ENCODE data around the gene MPPED2.
A peak's percentile ranks its signal among the peaks of the same experiment; 100 is the strongest.

MPPED2 gene

GRCh38 chr11:30487200-30487898 lies 98.8 kb downstream of the MPPED2 start:
- Mint-ChIP-seq H3K27ac (peak overlapping the region; percentile 91 to 94 (median 93)), H3K27me3 (ENCODE audit: low read depth) (no peaks in the 10 kb centered on the region), H3K4me1 (peaks cover 50% of the 10 kb centered on the region), H3K4me3 (peak overlapping the region in 1 of 3 experiments; percentile 18), H3K36me3 (ENCODE audit: low read depth) (peaks cover 18% of the 10 kb centered on the region), H3K9me3 (no peaks in the 10 kb centered on the region)
- TF ChIP-seq, protein P1, sequence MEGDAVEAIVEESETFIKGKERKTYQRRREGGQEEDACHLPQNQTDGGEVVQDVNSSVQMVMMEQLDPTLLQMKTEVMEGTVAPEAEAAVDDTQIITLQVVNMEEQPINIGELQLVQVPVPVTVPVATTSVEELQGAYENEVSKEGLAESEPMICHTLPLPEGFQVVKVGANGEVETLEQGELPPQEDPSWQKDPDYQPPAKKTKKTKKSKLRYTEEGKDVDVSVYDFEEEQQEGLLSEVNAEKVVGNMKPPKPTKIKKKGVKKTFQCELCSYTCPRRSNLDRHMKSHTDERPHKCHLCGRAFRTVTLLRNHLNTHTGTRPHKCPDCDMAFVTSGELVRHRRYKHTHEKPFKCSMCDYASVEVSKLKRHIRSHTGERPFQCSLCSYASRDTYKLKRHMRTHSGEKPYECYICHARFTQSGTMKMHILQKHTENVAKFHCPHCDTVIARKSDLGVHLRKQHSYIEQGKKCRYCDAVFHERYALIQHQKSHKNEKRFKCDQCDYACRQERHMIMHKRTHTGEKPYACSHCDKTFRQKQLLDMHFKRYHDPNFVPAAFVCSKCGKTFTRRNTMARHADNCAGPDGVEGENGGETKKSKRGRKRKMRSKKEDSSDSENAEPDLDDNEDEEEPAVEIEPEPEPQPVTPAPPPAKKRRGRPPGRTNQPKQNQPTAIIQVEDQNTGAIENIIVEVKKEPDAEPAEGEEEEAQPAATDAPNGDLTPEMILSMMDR (IDR thresholded peaks at IDR 0.05; ENCODE audit: unreplicated experiment in 3 of 3): no peak

DNA sequence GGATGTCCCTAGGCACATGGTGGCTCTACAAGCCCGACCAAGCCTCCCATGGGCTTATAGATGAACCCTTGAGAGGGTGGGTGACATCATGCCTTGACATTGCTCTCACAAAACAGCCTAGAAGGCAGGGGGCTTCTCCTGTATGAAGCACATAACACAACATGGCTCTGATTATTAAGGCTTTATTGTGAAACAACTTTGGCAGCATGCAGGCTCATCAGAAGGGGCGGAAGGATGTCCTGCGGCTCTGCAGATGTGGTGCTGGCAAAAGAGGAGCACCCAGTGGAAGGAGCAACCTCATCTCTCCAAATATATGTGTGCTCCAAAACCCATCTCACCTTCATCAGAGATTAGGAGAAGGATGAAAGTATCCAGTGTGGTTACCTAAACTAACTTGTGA lies 100.4 kb downstream of the MPPED2 start:
- peaks cover 12% of the 10 kb centered on the region for H3K36me3 Mint-ChIP-seq (ENCODE audit: low read depth)
- H3K27me3 Mint-ChIP-seq (ENCODE audit: low read depth): no peaks in the 10 kb centered on the region
- H3K4me1 Mint-ChIP-seq: peaks cover 58% of the 10 kb centered on the region
- no peak overlapping the region for H3K27ac Mint-ChIP-seq
- TF ChIP-seq, protein P1 (IDR thresholded peaks at IDR 0.05; ENCODE audit: unreplicated experiment in 3 of 3): no peak
- no peak overlapping the region for H3K4me3 Mint-ChIP-seq
- no peaks in the 10 kb centered on the region for H3K9me3 Mint-ChIP-seq

GRCh38 chr11:30485222-30485621 lies 100.9 kb downstream of the MPPED2 start:
- Mint-ChIP-seq H3K9me3 (no peaks in the 10 kb centered on the region), H3K36me3 (ENCODE audit: low read depth) (peaks cover 12% of the 10 kb centered on the region), H3K27me3 (ENCODE audit: low read depth) (no peaks in the 10 kb centered on the region), H3K27ac (no peak overlapping the region), H3K4me1 (peaks cover 58% of the 10 kb centered on the region), H3K4me3 (no peak overlapping the region)
- TF ChIP-seq, protein P1 (IDR thresholded peaks at IDR 0.05; ENCODE audit: unreplicated experiment in 3 of 3): no peak

- Mint-ChIP-seq H3K4me3 (no peak overlapping the region), H3K4me1 (peaks cover 58% of the 10 kb centered on the region)
Observed at GRCh38 chr11:30483056-30483455, 103.1 kb downstream of the MPPED2 start.

GRCh38 chr11:30481796-30482195 lies 104.4 kb downstream of the MPPED2 start:
- Mint-ChIP-seq H3K27ac (peak overlapping the region; percentile 42 to 76 (median 49)), H3K4me3 (no peak overlapping the region), H3K36me3 (ENCODE audit: low read depth) (peaks cover 13% of the 10 kb centered on the region), H3K27me3 (ENCODE audit: low read depth) (no peaks in the 10 kb centered on the region), H3K4me1 (peaks cover 51% of the 10 kb centered on the region), H3K9me3 (no peaks in the 10 kb centered on the region)
- TF ChIP-seq, protein P1 (IDR thresholded peaks at IDR 0.05; ENCODE audit: unreplicated experiment in 3 of 3): no peak

More at GRCh38 chr11:30483056-30483455, 103.1 kb downstream of the MPPED2 start:
- H3K27me3 Mint-ChIP-seq (ENCODE audit: low read depth): no peaks in the 10 kb centered on the region
- peaks cover 12% of the 10 kb centered on the region for H3K36me3 Mint-ChIP-seq (ENCODE audit: low read depth)
- H3K27ac Mint-ChIP-seq: no peak overlapping the region
- TF ChIP-seq, protein P1 (IDR thresholded peaks at IDR 0.05; ENCODE audit: unreplicated experiment in 3 of 3): no peak
- no peaks in the 10 kb centered on the region for H3K9me3 Mint-ChIP-seq

DNA sequence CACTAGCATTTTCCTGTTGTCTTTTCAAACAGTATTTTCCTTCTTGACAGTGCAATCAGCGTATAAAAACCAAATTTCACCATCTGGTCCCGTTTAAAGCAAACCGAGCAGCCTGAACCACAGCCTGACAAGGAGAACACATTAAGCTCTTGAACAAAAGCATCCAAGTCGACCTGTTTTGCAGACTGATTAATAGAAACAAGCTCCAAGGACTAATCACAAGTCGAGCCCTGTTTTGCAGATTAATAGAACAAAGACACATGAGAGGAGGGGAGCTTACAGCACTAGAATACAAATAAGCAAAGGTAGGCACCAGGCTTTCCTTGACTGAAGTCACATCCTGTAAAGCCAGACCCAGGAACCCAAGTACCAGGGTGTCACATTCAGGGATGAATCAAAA lies 104.8 kb downstream of the MPPED2 start:
- no peaks in the 10 kb centered on the region for H3K9me3 Mint-ChIP-seq
- peaks cover 10% of the 10 kb centered on the region for H3K36me3 Mint-ChIP-seq (ENCODE audit: low read depth)
- peak overlapping the region; percentile 49 to 76 (median 54) for H3K27ac Mint-ChIP-seq
- peak overlapping the region in 1 of 3 experiments; percentile 4 for H3K4me3 Mint-ChIP-seq
- H3K4me1 Mint-ChIP-seq: peaks cover 49% of the 10 kb centered on the region
- H3K27me3 Mint-ChIP-seq (ENCODE audit: low read depth): no peaks in the 10 kb centered on the region
- TF ChIP-seq, protein P1 (IDR thresholded peaks at IDR 0.05; ENCODE audit: unreplicated experiment in 3 of 3): no peak

Data from nephron (organoid).